ENCODE results near the gene C7. TPM values are rescaled to one million over a fixed set of nuclear protein-coding genes. Genes with fewer than 3 reads are reported as not detected.
"Not testable (repeated sequence)": the region's sequence is repeated elsewhere in the genome, so short reads cannot be mapped to it uniquely, and the experiment has no call there.

C7 gene
- total RNA-seq, 2 donors from 2014 or later: 288 to 392 TPM

DNA sequence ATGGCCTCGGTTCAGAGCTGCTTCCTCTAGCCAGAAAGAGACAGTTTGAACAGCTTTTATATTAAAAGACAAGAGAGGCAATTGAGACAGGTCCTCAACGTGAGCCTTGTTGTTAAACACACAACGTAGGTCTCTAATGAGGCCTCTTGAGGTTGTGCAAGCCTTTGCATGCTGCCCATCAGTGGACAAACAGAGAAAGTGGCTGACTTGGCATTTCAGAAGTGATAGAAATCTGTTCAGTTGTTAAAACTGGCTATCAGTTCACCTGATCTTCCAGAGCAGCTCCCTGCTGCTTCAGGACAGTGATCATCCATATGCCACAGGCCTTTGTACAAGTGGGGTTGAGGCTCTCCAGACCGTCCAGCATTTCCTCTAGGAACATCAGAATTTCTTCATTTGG lies 103.0 kb downstream of the C7 start:
- 48 to 53% methylated on average over 4 of the region's 4 CpGs for WGBS, 2 donors
- ATAC-seq: no peak
- H3K27ac ChIP-seq: no peak overlapping the region

GRCh38 chr5:41022600-41022999 lies 113.3 kb downstream of the C7 start:
- H3K27me3 ChIP-seq; ATAC-seq; H3K36me3 ChIP-seq (replicated peaks in 1 of 2; ENCODE audit: insufficient read depth in 1 of 2, low read depth in 2 of 2); DNase-seq; H3K27ac ChIP-seq; intact Hi-C loops (cut with DNase I); H3K4me3 ChIP-seq; H3K9me3 ChIP-seq; H3K4me1 ChIP-seq: not testable (repeated sequence)
- WGBS, 2 donors: 91 to 98% methylated on average over 8 of the region's 8 CpGs

More for the DNA sequence above, 103.0 kb downstream of the C7 start:
- H3K27me3 ChIP-seq: no peaks in the 10 kb centered on the region
- intact Hi-C loops (cut with DNase I): no loop called here
- H3K36me3 ChIP-seq (replicated peaks in 1 of 2; ENCODE audit: insufficient read depth in 1 of 2, low read depth in 2 of 2): no peaks in the 10 kb centered on the region
- DNase-seq: no peak
- TF ChIP-seq CTCF (IDR thresholded peaks at IDR 0.05) (no peak), POLR2A (IDR thresholded peaks at IDR 0.05) (no peak)
- H3K4me3 ChIP-seq: no peak overlapping the region
- H3K9me3 ChIP-seq: no peaks in the 10 kb centered on the region
- H3K4me1 ChIP-seq: no peaks in the 10 kb centered on the region

Small RNA genes lying within 50 kb of the gene (small RNA-seq; reads per million reads assigned to genes)
- gene AC114967.1: not detected
- not detected for gene RNU7-161P

Other genes starting within 250 kb of the C7 start
- 10 to 100 TPM; 25.9 to 38.9 TPM for gene PTGER4, start 229.6 kb upstream of the C7 start, total RNA-seq
- gene TTC33, start 153.5 kb upstream of the C7 start, total RNA-seq: 1 to 10 TPM; 2.3 to 9.3 TPM
- gene PRKAA1, start 111.1 kb upstream of the C7 start, total RNA-seq: 10 to 100 TPM; 53.2 to 70.9 TPM
- gene RPL37, start 74.3 kb upstream of the C7 start, total RNA-seq: 100 to 1,000 TPM; 126 to 256 TPM
- gene CARD6, start 68.1 kb upstream of the C7 start, total RNA-seq: 1 to 10 TPM; 5.4 to 5.6 TPM
- not detected for gene MROH2B, start 161.8 kb downstream of the C7 start, total RNA-seq

Measured in body of pancreas (tissue), 4 donors.